Measurements from ENCODE around the gene CPSF4L. TPM values are rescaled to one million over a fixed set of nuclear protein-coding genes. Genes with fewer than 3 reads are reported as not detected.

Gene CPSF4L
- polyA plus RNA-seq, 1 donor (not counting 4 experiments of a cell fraction or from before 2014, with no cell fraction given): not detected

DNA sequence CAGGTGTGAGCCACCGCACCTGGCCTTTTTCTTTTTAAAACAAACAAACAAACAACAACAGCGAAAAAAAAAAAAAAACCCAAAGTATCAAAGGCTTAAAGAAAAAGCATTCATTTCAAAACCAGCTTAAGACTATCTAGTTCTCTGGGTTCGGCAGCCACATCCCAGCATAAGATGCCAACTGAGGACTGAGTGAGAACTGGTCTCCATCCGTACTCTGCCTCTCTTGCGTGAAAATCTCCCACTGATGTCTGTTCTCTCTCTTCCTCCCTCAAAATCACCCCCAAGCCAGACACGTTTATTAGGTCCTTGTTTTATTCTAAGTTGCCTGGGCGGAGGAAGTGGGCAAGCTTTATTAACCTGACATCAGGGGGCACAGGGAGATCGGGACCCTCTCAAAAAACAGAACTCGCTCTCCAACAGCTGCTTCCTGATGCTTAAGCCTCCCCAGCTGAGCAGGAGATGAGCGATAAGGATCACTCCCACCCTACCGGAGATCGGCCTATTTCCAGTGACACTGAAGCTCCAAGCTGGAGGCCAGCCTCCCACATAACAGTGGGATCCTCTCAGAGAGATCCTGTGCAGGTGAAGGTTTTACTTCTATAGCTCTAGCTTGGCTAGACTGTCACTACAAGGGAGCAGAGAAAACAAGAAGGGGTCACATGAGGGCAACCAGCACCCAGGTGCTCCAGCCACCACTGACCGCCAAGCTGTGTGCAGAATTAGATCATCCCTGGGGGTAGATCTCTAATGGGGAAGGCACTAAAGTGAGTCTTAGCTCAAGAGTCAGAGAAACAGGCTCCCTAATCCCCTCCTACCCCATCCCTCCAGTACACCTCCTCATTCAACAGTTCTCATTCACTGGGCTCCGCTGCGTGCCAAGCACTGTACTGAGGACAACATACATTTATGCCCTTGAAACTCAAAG is 36.5 kb upstream of the CPSF4L start:
- DNase-seq (ENCODE audit: low read depth, low spot score) (no peak), FAIRE-seq (no peak)
- no peak overlapping the region for H3K4me2 ChIP-seq (ENCODE audit: control insufficient read depth, extremely low read depth, insufficient read depth, low read depth, low read length)
- peaks cover 14% of the 10 kb centered on the region for H3K79me2 ChIP-seq (ENCODE audit: control insufficient read depth, insufficient read depth, low read length)
- no peaks in the 10 kb centered on the region for H3K9me3 ChIP-seq (ENCODE audit: control insufficient read depth, low read depth, low read length)
- H2AFZ ChIP-seq (ENCODE audit: control insufficient read depth, low read length): no peak overlapping the region
- no peak overlapping the region for H3K27ac ChIP-seq (ENCODE audit: control insufficient read depth, insufficient read depth, low read length)
- TF ChIP-seq, protein P1, sequence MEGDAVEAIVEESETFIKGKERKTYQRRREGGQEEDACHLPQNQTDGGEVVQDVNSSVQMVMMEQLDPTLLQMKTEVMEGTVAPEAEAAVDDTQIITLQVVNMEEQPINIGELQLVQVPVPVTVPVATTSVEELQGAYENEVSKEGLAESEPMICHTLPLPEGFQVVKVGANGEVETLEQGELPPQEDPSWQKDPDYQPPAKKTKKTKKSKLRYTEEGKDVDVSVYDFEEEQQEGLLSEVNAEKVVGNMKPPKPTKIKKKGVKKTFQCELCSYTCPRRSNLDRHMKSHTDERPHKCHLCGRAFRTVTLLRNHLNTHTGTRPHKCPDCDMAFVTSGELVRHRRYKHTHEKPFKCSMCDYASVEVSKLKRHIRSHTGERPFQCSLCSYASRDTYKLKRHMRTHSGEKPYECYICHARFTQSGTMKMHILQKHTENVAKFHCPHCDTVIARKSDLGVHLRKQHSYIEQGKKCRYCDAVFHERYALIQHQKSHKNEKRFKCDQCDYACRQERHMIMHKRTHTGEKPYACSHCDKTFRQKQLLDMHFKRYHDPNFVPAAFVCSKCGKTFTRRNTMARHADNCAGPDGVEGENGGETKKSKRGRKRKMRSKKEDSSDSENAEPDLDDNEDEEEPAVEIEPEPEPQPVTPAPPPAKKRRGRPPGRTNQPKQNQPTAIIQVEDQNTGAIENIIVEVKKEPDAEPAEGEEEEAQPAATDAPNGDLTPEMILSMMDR (optimal IDR thresholded peaks at IDR 0.05 in 1 of 3, IDR thresholded peaks at IDR 0.05 in 1 of 3, conservative IDR thresholded peaks at IDR 0.05 in 1 of 3; ENCODE audit: extremely low read depth in 1 of 3, insufficient read depth in 2 of 3, low read length in 3 of 3): no peak
- no peak for TF ChIP-seq EZH2 (IDR thresholded peaks at IDR 0.05; ENCODE audit: low read length)
- H3K4me3 ChIP-seq (ENCODE audit: control insufficient read depth in 2 of 3, extremely low read depth in 1 of 3, insufficient read depth in 2 of 3, low read depth in 1 of 3, low read length in 3 of 3): no peak overlapping the region
- H3K36me3 ChIP-seq (ENCODE audit: control insufficient read depth in 2 of 2, extremely low read depth in 1 of 2, insufficient read depth in 2 of 2, low read length in 2 of 2): no peaks in the 10 kb centered on the region
- dilution Hi-C loops (cut with MboI; ENCODE audit: extremely low pct_ligation_motif_present, low sequenced_read_pairs): no loop called here
- no peaks in the 10 kb centered on the region for H4K20me1 ChIP-seq (ENCODE audit: control insufficient read depth, extremely low read depth, insufficient read depth, low read length)
- peaks cover 10% of the 10 kb centered on the region for H3K4me1 ChIP-seq (ENCODE audit: control insufficient read depth, extremely low read depth, insufficient read depth, low read length)
- H3K9me1 ChIP-seq (ENCODE audit: control insufficient read depth, extremely low read depth, insufficient read depth, low read length): no peaks in the 10 kb centered on the region
- H3K27me3 ChIP-seq (ENCODE audit: control insufficient read depth, extremely low read depth, insufficient read depth, low read length): no peaks in the 10 kb centered on the region
- no peak overlapping the region for H3K9ac ChIP-seq (ENCODE audit: control insufficient read depth, extremely low read depth, insufficient read depth, low read length)

DNA sequence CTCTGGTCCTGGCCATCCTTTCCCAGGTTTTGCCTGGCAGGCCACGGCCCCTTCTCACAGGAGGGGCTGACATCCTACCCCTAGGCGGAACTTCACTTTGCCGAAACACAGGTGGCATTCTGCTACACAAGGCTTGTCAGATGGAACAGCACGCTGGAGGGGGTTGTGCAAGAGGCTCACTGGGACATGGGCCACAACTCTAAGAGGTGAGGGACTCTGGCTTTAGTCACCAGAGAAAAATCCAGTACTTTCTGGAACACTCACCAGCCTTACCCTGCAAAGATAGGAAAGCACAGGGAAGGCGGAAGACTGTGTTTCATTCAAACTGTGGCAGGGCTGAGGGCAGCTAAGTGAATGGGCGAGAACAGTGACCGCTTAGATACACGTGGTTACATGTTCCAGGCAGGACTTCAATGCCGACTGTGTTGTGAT is 31.8 kb upstream of the CPSF4L start:
- Histone ChIP-seq H3K9ac (ENCODE audit: control insufficient read depth, extremely low read depth, insufficient read depth, low read length) (no peak overlapping the region), H3K27me3 (ENCODE audit: control insufficient read depth, extremely low read depth, insufficient read depth, low read length) (no peaks in the 10 kb centered on the region), H3K27ac (ENCODE audit: control insufficient read depth, insufficient read depth, low read length) (no peak overlapping the region), H4K20me1 (ENCODE audit: control insufficient read depth, extremely low read depth, insufficient read depth, low read length) (peaks cover 3% of the 10 kb centered on the region), H3K4me3 (ENCODE audit: control insufficient read depth in 2 of 3, extremely low read depth in 1 of 3, insufficient read depth in 2 of 3, low read depth in 1 of 3, low read length in 3 of 3) (no peak overlapping the region), H3K9me1 (ENCODE audit: control insufficient read depth, extremely low read depth, insufficient read depth, low read length) (peaks cover 5% of the 10 kb centered on the region), H3K79me2 (ENCODE audit: control insufficient read depth, insufficient read depth, low read length) (peaks cover 3% of the 10 kb centered on the region), H3K4me1 (ENCODE audit: control insufficient read depth, extremely low read depth, insufficient read depth, low read length) (peaks cover 32% of the 10 kb centered on the region), H3K9me3 (ENCODE audit: control insufficient read depth, low read depth, low read length) (no peaks in the 10 kb centered on the region), H3K4me2 (ENCODE audit: control insufficient read depth, extremely low read depth, insufficient read depth, low read depth, low read length) (no peak overlapping the region), H3K36me3 (ENCODE audit: control insufficient read depth in 2 of 2, extremely low read depth in 1 of 2, insufficient read depth in 2 of 2, low read length in 2 of 2) (no peaks in the 10 kb centered on the region), H2AFZ (ENCODE audit: control insufficient read depth, low read length) (no peak overlapping the region)
- DNase-seq (ENCODE audit: low read depth, low spot score) (no peak), FAIRE-seq (no peak)
- TF ChIP-seq, protein P1 (optimal IDR thresholded peaks at IDR 0.05 in 1 of 3, IDR thresholded peaks at IDR 0.05 in 1 of 3, conservative IDR thresholded peaks at IDR 0.05 in 1 of 3; ENCODE audit: extremely low read depth in 1 of 3, insufficient read depth in 2 of 3, low read length in 3 of 3): no peak
- TF ChIP-seq EZH2 (IDR thresholded peaks at IDR 0.05; ENCODE audit: low read length): no peak
- dilution Hi-C loops (cut with MboI; ENCODE audit: extremely low pct_ligation_motif_present, low sequenced_read_pairs): no loop called here
